Right lobe of liver (tissue), 6 donors: ENCODE measurements around the gene INMT. TPM values are rescaled to one million over a fixed set of nuclear protein-coding genes. Genes with fewer than 3 reads are reported as not detected.

Experiments
- ATAC-seq, 4 donors: fragments of 200-7000 bp; cut with Tn5 transposase; one replicate each; pipeline ENCODE4 v1.9.1; 2020; ENCODE audit warnings: mild to moderate bottlenecking in 4 of 4, moderate library complexity in 4 of 4
- DNase-seq, 3 donors: peaks; one replicate each; pipeline ENCODE4 v3.0.0-alpha.2; 2020
- H3K27ac ChIP-seq, 3 donors: fragments of 200-600 bp; one replicate each; pipeline ENCODE4 v1.8.0; 2022
- H3K27me3 ChIP-seq, 2 donors: fragments of 200-600 bp; one replicate each; pipeline ENCODE4 v1.8.0; 2022
- H3K36me3 ChIP-seq, 4 donors: fragments of 200-600 bp; sonication (generic) in 1 of 4; one replicate each; pipeline versions ENCODE4 v1.5.1 to v1.8.0; 2017 to 2022; ENCODE audit warnings: control low read depth in 1 of 4
- H3K4me1 ChIP-seq, 4 donors: fragments of 200-600 bp; sonication (generic) in 1 of 4; one replicate each; pipeline versions ENCODE4 v1.5.1 to v1.8.0; 2017 to 2022; ENCODE audit warnings: control low read depth in 1 of 4
- H3K4me3 ChIP-seq, 3 donors: fragments of 200-600 bp; one replicate each; pipeline ENCODE4 v1.8.0; 2022
- H3K9me3 ChIP-seq, 4 donors: fragments of 200-600 bp; sonication (generic) in 1 of 4; one replicate each; pipeline versions ENCODE4 v1.5.1 to v1.8.0; 2017 to 2022; ENCODE audit warnings: control low read depth in 1 of 4
- CTCF ChIP-seq, 4 donors: fragments of 200-600 bp in 3 of 4; fragments of 450-650 bp in 1 of 4; IDR thresholded peaks; one replicate each; pipeline versions ENCODE4 v1.5.1 to v1.8.0; 2016 to 2022; ENCODE audit warnings: antibody characterized with exemption in 4 of 4, mild to moderate bottlenecking in 2 of 4
- POLR2A ChIP-seq: fragments of 450-650 bp; IDR thresholded peaks from one replicate; pipeline ENCODE4 v1.6.1; 2017; ENCODE audit warnings: antibody characterized with exemption, mild to moderate bottlenecking
- WGBS: methylation state at CpG from one replicate; pipeline ENCODE4 v1.1.6; 2018; ENCODE audit warnings: low coverage, low lambda C conversion rate; ENCODE audit not compliant: insufficient coverage; ENCODE audit errors: missing lambda C conversion rate; 5-methylcytosine and 5-hydroxymethylcytosine counted together
- intact Hi-C, 2 donors: fragments of 100-400 bp; cut with DNase I; formaldehyde crosslinking; loops; one replicate each; pipeline versions ENCODE4 v1.11.2 to v1.14.1; 2022
- total RNA-seq, 6 experiments: library from RNA; depleted of rRNA in 2 of 6; stranded (reverse); fragments of >200 nt in 2 of 6; fragmentation: NEBNext Ultra II Directional in 3 of 6; extraction: Animal tissue kit (Norgen Biotek cat#: 25700) in 3 of 6; gene quantifications; one replicate each; pipeline versions ENCODE4 v1.1.0 to v1.2.4, GENCODE V29; 2016 to 2023
- donor health status: DM: no; HTN: yes; CAD: no.
- donor health status: DM: no; HTN: no; CAD: no.
- donor health status: DM: no; HTN: no; CAD: no.
- donor health status: DM: no; HTN: yes; CAD: no.
- donor health status: DM: no; HTN: yes; CAD: no.

INMT gene
- total RNA-seq, 6 experiments from 2014 or later, result 14.7 to 58.9 (median 35.5) TPM

GRCh38 chr7:30750683-30751650, 968 bp upstream of the INMT start:
- TF ChIP-seq CTCF (IDR thresholded peaks at IDR 0.05), result no peak
- TF ChIP-seq POLR2A, result no peak
- Histone ChIP-seq H3K27ac (peak overlapping the region in 2 of 3 donors; percentile 21 to 57), H3K36me3 (no peaks in the 10 kb centered on the region), H3K27me3 (no peaks in the 10 kb centered on the region), H3K4me3 (no peak overlapping the region), H3K4me1 (no peaks in the 10 kb centered on the region), H3K9me3 (no peaks in the 10 kb centered on the region)
- DNase-seq, result no peak
- intact Hi-C loops, result no loop called here
- WGBS, result 57% methylated on average over 14 of the region's 16 CpGs
- ATAC-seq, result peak; percentile 19 to 59 (median 40)

- H3K27me3 ChIP-seq, result no peaks in the 10 kb centered on the region
- no peaks in the 10 kb centered on the region for H3K36me3 ChIP-seq
- intact Hi-C loops, result no loop called here
- no peaks in the 10 kb centered on the region for H3K4me1 ChIP-seq
- DNase-seq, result no peak
- 40% methylated on average over 2 of the region's 6 CpGs for WGBS
- H3K27ac ChIP-seq, result peak overlapping the region; percentile 33 to 79 (median 40)
- H3K4me3 ChIP-seq, result peak overlapping the region; percentile 4 to 43 (median 40)
- no peak for ATAC-seq
- TF ChIP-seq CTCF (IDR thresholded peaks at IDR 0.05) (no peak), POLR2A (no peak)
- no peaks in the 10 kb centered on the region for H3K9me3 ChIP-seq
Measured at GRCh38 chr7:30752484-30752883, 549 bp downstream of the INMT start.

- Histone ChIP-seq H3K9me3 (no peaks in the 10 kb centered on the region), H3K36me3 (no peaks in the 10 kb centered on the region), H3K27me3 (no peaks in the 10 kb centered on the region), H3K4me3 (peak overlapping the region; percentile 4 to 43 (median 40)), H3K4me1 (no peaks in the 10 kb centered on the region), H3K27ac (peak overlapping the region; percentile 33 to 79 (median 40))
- TF ChIP-seq POLR2A, result no peak
- TF ChIP-seq CTCF (IDR thresholded peaks at IDR 0.05), result no peak
- peak in 2 of 3 donors; percentile 65 to 73 for DNase-seq
- intact Hi-C loops, result no loop called here
- whole genome bisulfite sequencing, result 30% methylated on average over 5 of the region's 5 CpGs
- peak; percentile 50 to 65 (median 61) for ATAC-seq
Measured at GRCh38 chr7:30752979-30753378, 1.0 kb downstream of the INMT start.

- Histone ChIP-seq H3K4me3 (peak overlapping the region in 2 of 3 donors; percentile 4 to 43), H3K27me3 (no peaks in the 10 kb centered on the region), H3K27ac (no peak overlapping the region), H3K4me1 (no peaks in the 10 kb centered on the region), H3K9me3 (no peaks in the 10 kb centered on the region), H3K36me3 (no peaks in the 10 kb centered on the region)
- no peak for ATAC-seq
- TF ChIP-seq POLR2A, result no peak
- TF ChIP-seq CTCF (IDR thresholded peaks at IDR 0.05), result no peak
- WGBS, result 59% methylated on average over 6 of the region's 6 CpGs
- intact Hi-C loops, result no loop called here
- DNase-seq, result no peak
Measured at GRCh38 chr7:30754315-30754877, 2.5 kb downstream of the INMT start.
